GM12878 (cell line): ENCODE results near the gene FAP.

Experiments used
- BHLHE40 ChIP-seq, 2 experiments: fragments of 450-650 bp in 1 of 2; IDR thresholded peaks; 2 replicates each; pipeline ENCODE4 v1.6.1; 2011 to 2017; ENCODE audit warnings: low read depth in 2 of 2, borderline replicate concordance in 1 of 2, improper control_type of control experiment in 1 of 2, low read length in 1 of 2, mild to moderate bottlenecking in 1 of 2
- CREB1 ChIP-seq: IDR thresholded peaks from 2 replicates; pipeline ENCODE4 v1.6.1; 2012; ENCODE audit warnings: low read depth, mild to moderate bottlenecking, inconsistent platforms
- EZH2 ChIP-seq: IDR thresholded peaks from 2 replicates; pipeline ENCODE4 v1.6.1; 2012; ENCODE audit warnings: low read depth, mild to moderate bottlenecking, control low read depth, inconsistent platforms, low read length, borderline replicate concordance; ENCODE audit not compliant: control insufficient read depth
- FOS ChIP-seq: IDR thresholded peaks from 3 replicates; pipeline ENCODE4 v1.6.1; 2011; ENCODE audit warnings: borderline replicate concordance; ENCODE audit not compliant: insufficient read length; ENCODE audit errors: extremely low read depth
- JUND ChIP-seq: IDR thresholded peaks from 2 replicates; pipeline ENCODE4 v1.6.1; 2012; ENCODE audit warnings: low read depth, mild to moderate bottlenecking, low read length, improper control_type of control experiment, moderate library complexity
- NR2F1 ChIP-seq: fragments of 450-650 bp; conservative IDR thresholded peaks from 2 replicates; pipeline ENCODE4 v1.6.1; 2017; ENCODE audit warnings: mild to moderate bottlenecking
- PAX8 ChIP-seq: fragments of 450-650 bp; IDR thresholded peaks from 2 replicates; pipeline ENCODE4 v1.6.1; 2017; ENCODE audit warnings: mild to moderate bottlenecking, moderate library complexity
- POLR2A ChIP-seq: IDR thresholded peaks from 2 replicates; pipeline ENCODE4 v1.6.1; 2011; ENCODE audit warnings: low read depth, mild to moderate bottlenecking, low read length
- RFX5 ChIP-seq: IDR thresholded peaks from 2 replicates; pipeline ENCODE4 v1.6.1; 2011; ENCODE audit warnings: low read depth, low read length, improper control_type of control experiment
- SUZ12 ChIP-seq: fragments of 200-600 bp; sonication (generic); IDR thresholded peaks from one replicate; pipeline ENCODE4 v1.6.1; 2018; ENCODE audit warnings: antibody characterized with exemption, mild to moderate bottlenecking; ENCODE audit not compliant: unreplicated experiment
- TAF1 ChIP-seq: IDR thresholded peaks from 2 replicates; pipeline ENCODE4 v1.6.1; 2011; ENCODE audit warnings: mild to moderate bottlenecking, low read depth, low read length, borderline replicate concordance
- TF ChIP-seq, protein P1 (sequence below), 3 experiments: IDR thresholded peaks in 2 of 3; conservative IDR thresholded peaks in 1 of 3; 2 replicates each; pipeline ENCODE4 v1.5.1; 2011; ENCODE audit warnings: low read depth in 3 of 3, low read length in 3 of 3, mild to moderate bottlenecking in 3 of 3, control low read depth in 2 of 3, moderate library complexity in 2 of 3, inconsistent platforms in 1 of 3, mixed read lengths in 1 of 3; ENCODE audit not compliant: control insufficient read depth in 2 of 3, insufficient read depth in 1 of 3; ENCODE audit errors: extremely low read depth in 1 of 3
- TF ChIP-seq, protein P2 (sequence below): IDR thresholded peaks from 2 replicates; pipeline ENCODE4 v1.6.1; 2011; ENCODE audit warnings: low read depth, low read length, improper control_type of control experiment, borderline replicate concordance
- TF ChIP-seq, protein P3 (sequence below): IDR thresholded peaks from 2 replicates; pipeline ENCODE4 v1.6.1; 2012; ENCODE audit warnings: mild to moderate bottlenecking, low read depth, low read length

DNA sequence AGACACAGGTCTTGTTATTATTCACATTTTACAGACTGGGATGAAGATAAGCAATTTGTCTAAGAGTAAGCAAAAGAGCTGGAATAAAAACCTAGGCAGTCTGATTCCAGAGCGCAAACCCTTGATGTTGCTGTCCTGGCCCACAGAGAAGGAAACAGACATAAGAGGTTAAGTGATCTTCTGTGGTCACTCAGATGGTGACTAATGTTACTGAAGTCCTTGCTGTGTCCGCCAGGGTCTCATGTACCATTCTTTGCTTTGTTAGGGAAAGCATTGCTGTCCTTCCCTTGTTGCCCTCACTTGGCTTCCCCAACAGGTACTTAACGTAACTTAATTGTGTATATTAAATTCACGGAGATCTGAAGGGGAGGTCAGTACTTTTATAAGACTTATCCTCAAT lies 14.9 kb upstream of the FAP start:
- TF ChIP-seq, protein P1, sequence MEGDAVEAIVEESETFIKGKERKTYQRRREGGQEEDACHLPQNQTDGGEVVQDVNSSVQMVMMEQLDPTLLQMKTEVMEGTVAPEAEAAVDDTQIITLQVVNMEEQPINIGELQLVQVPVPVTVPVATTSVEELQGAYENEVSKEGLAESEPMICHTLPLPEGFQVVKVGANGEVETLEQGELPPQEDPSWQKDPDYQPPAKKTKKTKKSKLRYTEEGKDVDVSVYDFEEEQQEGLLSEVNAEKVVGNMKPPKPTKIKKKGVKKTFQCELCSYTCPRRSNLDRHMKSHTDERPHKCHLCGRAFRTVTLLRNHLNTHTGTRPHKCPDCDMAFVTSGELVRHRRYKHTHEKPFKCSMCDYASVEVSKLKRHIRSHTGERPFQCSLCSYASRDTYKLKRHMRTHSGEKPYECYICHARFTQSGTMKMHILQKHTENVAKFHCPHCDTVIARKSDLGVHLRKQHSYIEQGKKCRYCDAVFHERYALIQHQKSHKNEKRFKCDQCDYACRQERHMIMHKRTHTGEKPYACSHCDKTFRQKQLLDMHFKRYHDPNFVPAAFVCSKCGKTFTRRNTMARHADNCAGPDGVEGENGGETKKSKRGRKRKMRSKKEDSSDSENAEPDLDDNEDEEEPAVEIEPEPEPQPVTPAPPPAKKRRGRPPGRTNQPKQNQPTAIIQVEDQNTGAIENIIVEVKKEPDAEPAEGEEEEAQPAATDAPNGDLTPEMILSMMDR (IDR thresholded peaks at IDR 0.05 in 2 of 3, conservative IDR thresholded peaks at IDR 0.05 in 1 of 3; ENCODE audit: control insufficient read depth in 2 of 3, extremely low read depth in 1 of 3, insufficient read depth in 1 of 3, low read depth in 3 of 3, low read length in 3 of 3): no peak
- no peak for TF ChIP-seq EZH2
- TF ChIP-seq SUZ12: no peak
- no peak for TF ChIP-seq BHLHE40 (IDR thresholded peaks at IDR 0.05; ENCODE audit: borderline replicate concordance in 1 of 2, low read depth in 2 of 2, low read length in 1 of 2)
- TF ChIP-seq RFX5: no peak
- no peak for TF ChIP-seq JUND
- TF ChIP-seq TAF1: no peak
- TF ChIP-seq, protein P2, sequence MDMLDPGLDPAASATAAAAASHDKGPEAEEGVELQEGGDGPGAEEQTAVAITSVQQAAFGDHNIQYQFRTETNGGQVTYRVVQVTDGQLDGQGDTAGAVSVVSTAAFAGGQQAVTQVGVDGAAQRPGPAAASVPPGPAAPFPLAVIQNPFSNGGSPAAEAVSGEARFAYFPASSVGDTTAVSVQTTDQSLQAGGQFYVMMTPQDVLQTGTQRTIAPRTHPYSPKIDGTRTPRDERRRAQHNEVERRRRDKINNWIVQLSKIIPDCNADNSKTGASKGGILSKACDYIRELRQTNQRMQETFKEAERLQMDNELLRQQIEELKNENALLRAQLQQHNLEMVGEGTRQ: no peak
- TF ChIP-seq, protein P3, sequence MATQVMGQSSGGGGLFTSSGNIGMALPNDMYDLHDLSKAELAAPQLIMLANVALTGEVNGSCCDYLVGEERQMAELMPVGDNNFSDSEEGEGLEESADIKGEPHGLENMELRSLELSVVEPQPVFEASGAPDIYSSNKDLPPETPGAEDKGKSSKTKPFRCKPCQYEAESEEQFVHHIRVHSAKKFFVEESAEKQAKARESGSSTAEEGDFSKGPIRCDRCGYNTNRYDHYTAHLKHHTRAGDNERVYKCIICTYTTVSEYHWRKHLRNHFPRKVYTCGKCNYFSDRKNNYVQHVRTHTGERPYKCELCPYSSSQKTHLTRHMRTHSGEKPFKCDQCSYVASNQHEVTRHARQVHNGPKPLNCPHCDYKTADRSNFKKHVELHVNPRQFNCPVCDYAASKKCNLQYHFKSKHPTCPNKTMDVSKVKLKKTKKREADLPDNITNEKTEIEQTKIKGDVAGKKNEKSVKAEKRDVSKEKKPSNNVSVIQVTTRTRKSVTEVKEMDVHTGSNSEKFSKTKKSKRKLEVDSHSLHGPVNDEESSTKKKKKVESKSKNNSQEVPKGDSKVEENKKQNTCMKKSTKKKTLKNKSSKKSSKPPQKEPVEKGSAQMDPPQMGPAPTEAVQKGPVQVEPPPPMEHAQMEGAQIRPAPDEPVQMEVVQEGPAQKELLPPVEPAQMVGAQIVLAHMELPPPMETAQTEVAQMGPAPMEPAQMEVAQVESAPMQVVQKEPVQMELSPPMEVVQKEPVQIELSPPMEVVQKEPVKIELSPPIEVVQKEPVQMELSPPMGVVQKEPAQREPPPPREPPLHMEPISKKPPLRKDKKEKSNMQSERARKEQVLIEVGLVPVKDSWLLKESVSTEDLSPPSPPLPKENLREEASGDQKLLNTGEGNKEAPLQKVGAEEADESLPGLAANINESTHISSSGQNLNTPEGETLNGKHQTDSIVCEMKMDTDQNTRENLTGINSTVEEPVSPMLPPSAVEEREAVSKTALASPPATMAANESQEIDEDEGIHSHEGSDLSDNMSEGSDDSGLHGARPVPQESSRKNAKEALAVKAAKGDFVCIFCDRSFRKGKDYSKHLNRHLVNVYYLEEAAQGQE: no peak
- no peak for TF ChIP-seq CREB1
- TF ChIP-seq POLR2A: no peak
- no peak for TF ChIP-seq NR2F1
- no peak for TF ChIP-seq FOS
- no peak for TF ChIP-seq PAX8
